Large intestine (tissue), 3 donors: ENCODE results near the gene EXOC4. TPM values are rescaled to one million over a fixed set of nuclear protein-coding genes. Genes with fewer than 3 reads are reported as not detected.

Source experiments
- DNase-seq, 2 donors: peaks; one replicate each; pipeline versions ENCODE4 v3.0.0 to v3.0.0-alpha.2; 2013
- H3K27ac ChIP-seq: one replicate; pipeline ENCODE4 v1.5.1; 2013; ENCODE audit warnings: low read length
- H3K27me3 ChIP-seq: 2 replicates; pipeline ENCODE4 v1.6.1; 2013; ENCODE audit warnings: low read length; ENCODE audit not compliant: control insufficient read depth, insufficient read depth
- H3K36me3 ChIP-seq: 2 replicates; pipeline ENCODE4 v1.6.1; 2013; ENCODE audit warnings: low read length; ENCODE audit not compliant: control insufficient read depth, insufficient read depth
- H3K4me1 ChIP-seq: one replicate; pipeline ENCODE4 v1.6.1; 2013; ENCODE audit warnings: low read length; ENCODE audit not compliant: control insufficient read depth, insufficient read depth
- H3K4me3 ChIP-seq: one replicate; pipeline ENCODE4 v1.5.1; 2013; ENCODE audit warnings: low read length
- H3K9me3 ChIP-seq: one replicate; pipeline ENCODE4 v1.6.1; 2013; ENCODE audit warnings: mild to moderate bottlenecking, low read depth, low read length, moderate library complexity; ENCODE audit not compliant: control insufficient read depth
- WGBS: methylation state at CpG from one replicate; pipeline ENCODE4 v1.1.5; 2013; ENCODE audit warnings: low lambda C conversion rate; ENCODE audit not compliant: insufficient coverage; 5-methylcytosine and 5-hydroxymethylcytosine counted together
- polyA plus RNA-seq: library from polyadenylated mRNA; unstranded; fragments of 120-200 nt; gene quantifications from one replicate; pipeline ENCODE4 v1.2.1, GENCODE V29; 2013

EXOC4 gene
- polyA plus RNA-seq, 1 donor: 45.4 TPM

DNA sequence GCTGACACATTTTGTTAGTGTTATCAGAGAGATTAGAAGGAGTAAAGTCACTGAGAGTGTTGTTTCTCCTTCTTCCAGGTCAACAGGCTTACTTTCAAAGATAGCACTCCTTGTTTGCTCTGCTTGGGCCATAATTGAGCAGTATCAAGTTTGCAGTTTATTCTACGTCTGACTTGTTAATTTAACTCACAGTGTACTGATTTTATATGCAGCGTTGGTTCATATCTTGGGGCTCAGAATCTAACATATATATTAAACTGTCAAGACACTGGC is 430.2 kb downstream of the EXOC4 start:
- Histone ChIP-seq H3K27ac (no peak overlapping the region), H3K36me3 (no peaks in the 10 kb centered on the region), H3K4me3 (no peak overlapping the region), H3K27me3 (no peaks in the 10 kb centered on the region), H3K9me3 (no peaks in the 10 kb centered on the region), H3K4me1 (peaks cover 8% of the 10 kb centered on the region)
- 40% methylated on average over 1 of the region's 2 CpGs for WGBS
- peak in 1 of 2 donors; percentile 39 for DNase-seq

DNA sequence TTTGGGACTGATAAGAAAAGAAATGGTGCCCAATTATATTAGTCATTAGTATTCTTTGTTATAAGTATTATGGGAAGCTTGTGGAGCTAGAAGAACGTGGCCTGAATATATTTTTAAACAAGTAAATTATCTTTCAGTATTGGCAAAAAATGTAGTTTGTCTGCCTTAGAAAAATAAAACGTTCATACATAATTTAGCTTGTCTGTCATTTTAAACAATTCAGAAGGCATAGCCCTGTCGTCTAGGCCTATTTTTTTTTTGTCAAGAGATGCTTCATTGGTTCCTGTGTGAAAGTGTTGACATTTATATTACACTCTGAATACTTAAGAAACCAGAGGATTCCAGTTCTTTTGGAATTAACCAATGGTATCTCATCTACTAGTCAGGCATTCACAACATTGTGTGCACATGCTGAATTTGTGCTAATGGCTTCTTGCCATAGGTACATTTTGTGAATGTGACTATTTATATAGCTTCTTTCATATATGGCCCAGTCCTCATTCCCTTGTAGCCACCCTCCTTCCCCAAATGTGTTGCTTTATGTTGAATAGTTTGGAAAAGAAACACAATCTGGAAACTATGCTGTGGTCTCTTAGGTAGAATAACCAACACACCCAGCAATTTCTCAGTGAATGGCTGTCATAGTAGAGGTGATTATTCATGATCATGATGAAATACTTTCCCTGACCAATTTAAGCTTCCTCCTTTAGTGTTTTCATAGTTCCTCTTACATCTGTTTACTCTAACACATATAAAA is 435.8 kb downstream of the EXOC4 start:
- no peak for DNase-seq
- H3K9me3 ChIP-seq: no peaks in the 10 kb centered on the region
- no peaks in the 10 kb centered on the region for H3K27me3 ChIP-seq
- no peaks in the 10 kb centered on the region for H3K4me1 ChIP-seq
- H3K4me3 ChIP-seq: no peak overlapping the region
- no peaks in the 10 kb centered on the region for H3K36me3 ChIP-seq
- H3K27ac ChIP-seq: no peak overlapping the region
- WGBS: 93% methylated on average over 2 of the region's 3 CpGs

DNA sequence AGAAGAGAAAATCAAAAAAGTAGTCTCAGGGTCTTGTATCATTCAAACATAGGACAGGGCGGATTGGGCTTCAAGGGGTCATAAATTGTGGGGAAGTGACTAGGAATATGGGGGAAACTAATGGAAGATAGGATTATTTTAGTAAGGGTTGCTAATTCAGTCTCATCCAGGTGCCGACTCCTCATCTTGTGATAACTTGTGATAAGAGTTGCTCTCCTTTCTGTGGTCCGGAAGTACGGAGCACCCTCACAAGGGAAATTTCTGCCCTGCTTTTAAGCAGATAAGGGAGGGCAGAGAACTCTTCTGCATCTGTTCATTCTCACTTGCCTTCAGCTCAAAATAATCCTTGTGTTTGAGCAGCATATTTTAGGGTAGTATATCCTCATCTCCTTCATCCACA is 437.9 kb downstream of the EXOC4 start:
- Histone ChIP-seq H3K4me1 (no peaks in the 10 kb centered on the region), H3K4me3 (no peak overlapping the region), H3K27ac (no peak overlapping the region), H3K27me3 (no peaks in the 10 kb centered on the region), H3K36me3 (no peaks in the 10 kb centered on the region), H3K9me3 (no peaks in the 10 kb centered on the region)
- no peak for DNase-seq
- 100% methylated on average over 1 of the region's 4 CpGs for WGBS

- no peak for DNase-seq
- Histone ChIP-seq H3K4me1 (no peaks in the 10 kb centered on the region), H3K27me3 (no peaks in the 10 kb centered on the region), H3K36me3 (no peaks in the 10 kb centered on the region), H3K27ac (no peak overlapping the region), H3K9me3 (no peaks in the 10 kb centered on the region), H3K4me3 (no peak overlapping the region)
- WGBS: 100% methylated on average over 2 of the region's 4 CpGs
Measured at GRCh38 chr7:133691727-133692610, 439.1 kb downstream of the EXOC4 start.

GRCh38 chr7:133693281-133693680 is 440.4 kb downstream of the EXOC4 start:
- Histone ChIP-seq H3K4me3 (no peak overlapping the region), H3K4me1 (no peaks in the 10 kb centered on the region), H3K27ac (no peak overlapping the region), H3K27me3 (no peaks in the 10 kb centered on the region), H3K36me3 (no peaks in the 10 kb centered on the region), H3K9me3 (no peaks in the 10 kb centered on the region)
- 57% methylated on average over 1 of the region's 5 CpGs for WGBS
- no peak for DNase-seq

- no peak for DNase-seq
- WGBS: no CpG with 5 or more reads among the region's 4 CpGs
- Histone ChIP-seq H3K27ac (no peak overlapping the region), H3K4me1 (no peaks in the 10 kb centered on the region), H3K9me3 (no peaks in the 10 kb centered on the region), H3K36me3 (no peaks in the 10 kb centered on the region), H3K27me3 (no peaks in the 10 kb centered on the region), H3K4me3 (no peak overlapping the region)
Measured at GRCh38 chr7:133696056-133696455, 443.2 kb downstream of the EXOC4 start.

- Histone ChIP-seq H3K27me3 (no peaks in the 10 kb centered on the region), H3K27ac (no peak overlapping the region), H3K9me3 (no peaks in the 10 kb centered on the region), H3K4me3 (no peak overlapping the region), H3K36me3 (no peaks in the 10 kb centered on the region), H3K4me1 (no peaks in the 10 kb centered on the region)
- no peak for DNase-seq
- WGBS: no CpG with 5 or more reads among the region's 4 CpGs
Measured at GRCh38 chr7:133697585-133697984, 444.7 kb downstream of the EXOC4 start.

DNA sequence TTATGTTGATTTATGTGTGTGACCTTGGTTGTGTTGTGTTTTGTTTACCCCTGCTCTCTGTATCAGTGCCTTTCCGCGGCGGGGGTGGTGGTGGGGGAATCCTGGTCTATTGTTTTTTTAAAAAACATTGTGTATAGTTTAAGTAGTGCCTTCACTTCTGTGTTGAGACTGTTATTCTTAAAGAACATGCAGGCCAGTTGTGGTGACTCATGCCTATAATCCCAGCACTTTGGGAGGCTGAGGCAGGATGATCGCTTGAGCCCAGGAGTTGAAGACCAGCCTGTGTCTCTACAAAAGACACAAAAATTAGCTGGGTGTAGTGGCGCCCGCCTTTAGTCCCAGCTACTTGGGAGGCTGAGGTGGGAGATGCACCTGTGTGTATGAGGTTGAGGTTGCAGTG is 445.2 kb downstream of the EXOC4 start:
- no peaks in the 10 kb centered on the region for H3K27me3 ChIP-seq
- no peaks in the 10 kb centered on the region for H3K4me1 ChIP-seq
- H3K4me3 ChIP-seq: no peak overlapping the region
- no CpG with 5 or more reads among the region's 6 CpGs for WGBS
- no peaks in the 10 kb centered on the region for H3K9me3 ChIP-seq
- no peak overlapping the region for H3K27ac ChIP-seq
- H3K36me3 ChIP-seq: no peaks in the 10 kb centered on the region
- no peak for DNase-seq

DNA sequence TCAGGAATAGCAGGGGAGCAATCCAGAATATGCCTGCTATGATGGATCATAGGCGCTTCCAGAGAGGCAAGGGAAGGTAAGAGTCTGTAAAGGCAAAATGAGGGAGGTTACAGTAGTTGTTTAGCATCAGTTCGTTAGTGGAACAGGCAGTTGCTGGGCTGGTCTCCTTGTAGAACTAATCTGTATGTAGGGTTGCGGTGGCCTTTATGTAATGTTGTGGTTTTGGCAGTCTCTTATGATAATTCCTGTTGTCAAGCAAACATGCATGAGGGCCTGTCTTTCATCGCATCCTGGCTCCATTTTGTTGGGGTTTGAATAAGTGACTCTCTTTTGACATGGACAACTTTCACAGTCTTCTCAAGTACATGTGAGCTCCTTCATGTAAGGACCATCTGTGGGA is 446.5 kb downstream of the EXOC4 start:
- no peaks in the 10 kb centered on the region for H3K9me3 ChIP-seq
- no peak overlapping the region for H3K4me3 ChIP-seq
- no peaks in the 10 kb centered on the region for H3K27me3 ChIP-seq
- no peaks in the 10 kb centered on the region for H3K36me3 ChIP-seq
- H3K4me1 ChIP-seq: no peaks in the 10 kb centered on the region
- DNase-seq: no peak
- no peak overlapping the region for H3K27ac ChIP-seq
- 100% methylated on average over 1 of the region's 4 CpGs for WGBS

GRCh38 chr7:133702078-133702477 is 449.2 kb downstream of the EXOC4 start:
- Histone ChIP-seq H3K27me3 (no peaks in the 10 kb centered on the region), H3K36me3 (no peaks in the 10 kb centered on the region), H3K9me3 (no peaks in the 10 kb centered on the region), H3K4me1 (no peaks in the 10 kb centered on the region), H3K27ac (no peak overlapping the region), H3K4me3 (no peak overlapping the region)
- no peak for DNase-seq
- 100% methylated on average over 1 of the region's 7 CpGs for WGBS
